ENCODE data around the gene MAT2A. TPM values are rescaled to one million over a fixed set of nuclear protein-coding genes. Genes with fewer than 3 reads are reported as not detected.

The MAT2A gene
- total RNA-seq, 1 experiment from 2014 or later: 444 TPM

GRCh38 chr2:85553184-85553583 lies 14.2 kb downstream of the MAT2A start:
- H3K9me3 ChIP-seq (ENCODE audit: control insufficient read depth in 1 of 2, insufficient read depth in 1 of 2, low read depth in 1 of 2, low read length in 2 of 2): no peaks in the 10 kb centered on the region
- CTCF ChIA-PET: interaction anchor here (2.5 kb wide), 1 partner anchor 253 kb away, joined by 17 read pairs; no protein-coding TSS in a partner anchor
- BruUV-seq (replicated peaks): no TSS peak

More at GRCh38 chr2:85553184-85553583, 14.2 kb downstream of the MAT2A start:
- ChIA-PET POLR2A (interaction anchor here (15.3 kb wide), 1 partner anchor 129 kb away, joined by 236 read pairs; the partner anchor contains the start of gene SH2D6), RAD21 (ENCODE audit: low non-redundant PET in 1 of 2, low total read pairs in 2 of 2, uncharacterized antibody in 2 of 2, unreplicated experiment in 2 of 2) (no interaction called here)
- Histone ChIP-seq H3K79me2 (ENCODE audit: insufficient read depth, low read length) (peaks cover 8% of the 10 kb centered on the region), H3K27ac (ENCODE audit: low read depth, low read length) (no peak overlapping the region), H3K4me2 (ENCODE audit: low read length) (no peak overlapping the region), H3K36me3 (ENCODE audit: control insufficient read depth in 1 of 2, insufficient read depth in 2 of 2, low read length in 2 of 2) (peaks cover 16 to 43% of the 10 kb centered on the region in 2 experiments; a peak in 3 of 4 replicates), H3K4me3 (replicated peaks in 1 of 2; ENCODE audit: low read depth in 1 of 2, low read length in 2 of 2) (no peak overlapping the region), H4K20me1 (ENCODE audit: insufficient read depth) (no peaks in the 10 kb centered on the region; the same call in 1 of the 2 replicates), H3K27me3 (ENCODE audit: insufficient read depth, low read length) (no peaks in the 10 kb centered on the region), H3K4me1 (ENCODE audit: control insufficient read depth in 1 of 2, insufficient read depth in 2 of 2, low read length in 2 of 2) (no peaks in the 10 kb centered on the region), H3K9ac (ENCODE audit: low read length) (no peak overlapping the region), H2AFZ (ENCODE audit: low read depth, low read length, poor library complexity, severe bottlenecking) (no peak overlapping the region), H3K9me2 (ENCODE audit: insufficient read depth) (no peaks in the 10 kb centered on the region)
- ATAC-seq (no peak), DNase-seq (ENCODE audit: low read depth, low spot score) (no peak)
- TF ChIP-seq SIN3A (IDR thresholded peaks at IDR 0.05; ENCODE audit: low read depth) (no peak), POLR2AphosphoS5 (IDR thresholded peaks at IDR 0.05; ENCODE audit: low read depth, low read length) (no peak), TCF7L2 (IDR thresholded peaks at IDR 0.05; ENCODE audit: borderline replicate concordance, extremely low read depth, insufficient read depth, insufficient read length) (no peak), SRF (IDR thresholded peaks at IDR 0.05; ENCODE audit: low read depth) (no peak), ATF3 (IDR thresholded peaks at IDR 0.05) (no peak), ELF1 (IDR thresholded peaks at IDR 0.05; ENCODE audit: borderline replicate concordance, low read depth) (no peak), CBX3 (IDR thresholded peaks at IDR 0.05; ENCODE audit: low read depth) (no peak), EZH2phosphoT487 (IDR thresholded peaks at IDR 0.05; ENCODE audit: borderline replicate concordance) (no peak), POLR2A (IDR thresholded peaks at IDR 0.05; ENCODE audit: borderline replicate concordance, extremely low read depth, insufficient read depth, insufficient read length) (no peak), CEBPB (IDR thresholded peaks at IDR 0.05; ENCODE audit: low read depth) (no peak), SP1 (IDR thresholded peaks at IDR 0.05; ENCODE audit: low read depth) (no peak), FOSL1 (IDR thresholded peaks at IDR 0.05; ENCODE audit: low read depth) (no peak), EZH2 (IDR thresholded peaks at IDR 0.05) (no peak), JUND (IDR thresholded peaks at IDR 0.05) (no peak), EGR1 (IDR thresholded peaks at IDR 0.05; ENCODE audit: low read depth) (no peak), ZNF274 (IDR thresholded peaks at IDR 0.05; ENCODE audit: low read depth, low read length) (no peak), YY1 (IDR thresholded peaks at IDR 0.05; ENCODE audit: extremely low read depth, insufficient replicate concordance, low read depth, low read length) (no peak), REST (IDR thresholded peaks at IDR 0.05; ENCODE audit: low read depth) (no peak), ZFX (IDR thresholded peaks at IDR 0.05) (no peak)
- TF ChIP-seq, protein P1, sequence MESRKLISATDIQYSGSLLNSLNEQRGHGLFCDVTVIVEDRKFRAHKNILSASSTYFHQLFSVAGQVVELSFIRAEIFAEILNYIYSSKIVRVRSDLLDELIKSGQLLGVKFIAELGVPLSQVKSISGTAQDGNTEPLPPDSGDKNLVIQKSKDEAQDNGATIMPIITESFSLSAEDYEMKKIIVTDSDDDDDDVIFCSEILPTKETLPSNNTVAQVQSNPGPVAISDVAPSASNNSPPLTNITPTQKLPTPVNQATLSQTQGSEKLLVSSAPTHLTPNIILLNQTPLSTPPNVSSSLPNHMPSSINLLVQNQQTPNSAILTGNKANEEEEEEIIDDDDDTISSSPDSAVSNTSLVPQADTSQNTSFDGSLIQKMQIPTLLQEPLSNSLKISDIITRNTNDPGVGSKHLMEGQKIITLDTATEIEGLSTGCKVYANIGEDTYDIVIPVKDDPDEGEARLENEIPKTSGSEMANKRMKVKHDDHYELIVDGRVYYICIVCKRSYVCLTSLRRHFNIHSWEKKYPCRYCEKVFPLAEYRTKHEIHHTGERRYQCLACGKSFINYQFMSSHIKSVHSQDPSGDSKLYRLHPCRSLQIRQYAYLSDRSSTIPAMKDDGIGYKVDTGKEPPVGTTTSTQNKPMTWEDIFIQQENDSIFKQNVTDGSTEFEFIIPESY (IDR thresholded peaks at IDR 0.05; ENCODE audit: extremely low read depth, insufficient replicate concordance, low read length): no peak
- intact Hi-C loops (cut with micrococcal nuclease): loop anchor here (10.0 kb wide), 1 partner anchor 228 kb away; the partner anchor contains the start of gene TGOLN2

Data from HCT116 (cell line).